Sigmoid colon (tissue), 7 donors: ENCODE data around the gene LHFPL2. TPM values are rescaled to one million over a fixed set of nuclear protein-coding genes. Genes with fewer than 3 reads are reported as not detected.
A peak's percentile ranks its signal among the peaks of the same experiment; 100 is the strongest.

Experiments used
- DNase-seq: peaks from one replicate; pipeline ENCODE4 v3.0.0-alpha.2; 2019
- H3K27ac ChIP-seq, 4 donors: fragments of 200-600 bp; sonication (generic); one replicate each; pipeline ENCODE4 v1.5.1; 2016 to 2019; ENCODE audit warnings: mild to moderate bottlenecking in 1 of 4
- H3K27me3 ChIP-seq, 3 donors: fragments of 200-600 bp; sonication (generic); one replicate each; pipeline ENCODE4 v1.5.1; 2019; ENCODE audit warnings: mild to moderate bottlenecking in 1 of 3
- H3K36me3 ChIP-seq, 4 donors: fragments of 200-600 bp; sonication (generic); one replicate each; pipeline ENCODE4 v1.5.1; 2016 to 2019
- H3K4me1 ChIP-seq, 4 donors: fragments of 200-600 bp; sonication (generic); one replicate each; pipeline ENCODE4 v1.5.1; 2017 to 2019
- H3K4me3 ChIP-seq, 4 donors: fragments of 200-600 bp; sonication (generic); one replicate each; pipeline ENCODE4 v1.5.1; 2017 to 2019; ENCODE audit warnings: mild to moderate bottlenecking in 2 of 4, moderate library complexity in 1 of 4
- H3K9me3 ChIP-seq, 4 donors: fragments of 200-600 bp in 3 of 4; sonication (generic) in 3 of 4; one replicate each; pipeline versions ENCODE4 v1.5.1 to v1.6.1; 2013 to 2019
- CTCF ChIP-seq, 4 experiments: fragments of 450-650 bp in 3 of 4; fragments of 200-600 bp in 1 of 4; IDR thresholded peaks; one replicate each; pipeline ENCODE4 v1.5.1; 2016 to 2019; ENCODE audit warnings: antibody characterized with exemption in 4 of 4, mild to moderate bottlenecking in 3 of 4, moderate library complexity in 2 of 4
- EP300 ChIP-seq, 4 donors: sonication (generic); formaldehyde crosslinking; IDR thresholded peaks; one replicate each; pipeline ENCODE4 v1.6.1; 2017; ENCODE audit warnings: antibody characterized with exemption in 4 of 4
- POLR2A ChIP-seq, 2 donors: fragments of 450-650 bp; IDR thresholded peaks; one replicate each; pipeline ENCODE4 v1.6.1; 2016; ENCODE audit warnings: antibody characterized with exemption in 2 of 2, mild to moderate bottlenecking in 2 of 2, moderate library complexity in 2 of 2
- POLR2AphosphoS5 ChIP-seq, 4 donors: sonication (generic); formaldehyde crosslinking; IDR thresholded peaks; one replicate each; pipeline ENCODE4 v1.6.1; 2017; ENCODE audit warnings: antibody characterized with exemption in 4 of 4
- WGBS, 2 donors: extraction: QIAGEN DNeasy Blood & Tissue Kit; methylation state at CpG; one replicate each; pipeline ENCODE4 v1.1.7; 2013; 5-methylcytosine and 5-hydroxymethylcytosine counted together
- intact Hi-C: fragments of 100-400 bp; cut with DNase I; formaldehyde crosslinking; loops from one replicate; pipeline ENCODE4 v1.15.1; 2023
- polyA plus RNA-seq, 3 donors: library from polyadenylated mRNA; stranded (reverse); fragments of 200-250 nt; gene quantifications; one replicate each; pipeline ENCODE4 v1.2.3, GENCODE V29; 2013
- total RNA-seq, 4 donors: library from RNA; depleted of rRNA; stranded (reverse); fragments of >200 nt; gene quantifications; one replicate each; pipeline ENCODE4 v1.1.0, GENCODE V29; 2016
- donor health status: healthy with polysubstance abuse.
- donor health status: Bipolar disorder and iron deficiency.
- donor health status: healthy.

LHFPL2 gene
- total and polyA plus RNA-seq, 7 donors = 10.8 to 34.9 (median 21.4) TPM

- H3K4me1 ChIP-seq = peaks cover 0 to 82% (median 65%) of the 10 kb centered on the region in 4 donors
- H3K4me3 ChIP-seq = no peak overlapping the region
- TF ChIP-seq EP300 (IDR thresholded peaks at IDR 0.05) (no peak), POLR2AphosphoS5 (IDR thresholded peaks at IDR 0.05) (no peak), POLR2A (IDR thresholded peaks at IDR 0.05) (no peak), CTCF (IDR thresholded peaks at IDR 0.05) (no peak)
- intact Hi-C loops = no loop called here
- H3K27ac ChIP-seq = no peak overlapping the region
- H3K27me3 ChIP-seq = no peaks in the 10 kb centered on the region
- no peak for DNase-seq
- H3K36me3 ChIP-seq = no peaks in the 10 kb centered on the region
- no peaks in the 10 kb centered on the region for H3K9me3 ChIP-seq
- 89 to 94% methylated on average over 1 of the region's 1 CpG for WGBS, 2 donors
These were observed 149.1 kb downstream of the LHFPL2 start for GRCh38 chr5:78499485-78499884.

- TF ChIP-seq POLR2A (IDR thresholded peaks at IDR 0.05) = no peak
- TF ChIP-seq EP300 (IDR thresholded peaks at IDR 0.05) = no peak
- TF ChIP-seq POLR2AphosphoS5 (IDR thresholded peaks at IDR 0.05) = no peak
- no peak for TF ChIP-seq CTCF (IDR thresholded peaks at IDR 0.05)
- Histone ChIP-seq H3K36me3 (no peaks in the 10 kb centered on the region), H3K27ac (peak overlapping the region in 1 of 4 donors; percentile 39), H3K4me1 (peaks cover 0 to 67% (median 53%) of the 10 kb centered on the region in 4 donors), H3K4me3 (no peak overlapping the region), H3K9me3 (no peaks in the 10 kb centered on the region), H3K27me3 (no peaks in the 10 kb centered on the region)
- intact Hi-C loops = no loop called here
- DNase-seq = no peak
- 63 to 86% methylated on average over 13 of the region's 13 CpGs for WGBS, 2 donors
These were observed 150.7 kb downstream of the LHFPL2 start for GRCh38 chr5:78497573-78498533.

GRCh38 chr5:78496373-78496772 is 152.2 kb downstream of the LHFPL2 start:
- Histone ChIP-seq H3K36me3 (no peaks in the 10 kb centered on the region), H3K4me3 (no peak overlapping the region), H3K4me1 (peaks cover 0 to 52% (median 39%) of the 10 kb centered on the region in 4 donors), H3K27ac (peak overlapping the region in 1 of 4 donors; percentile 3), H3K27me3 (no peaks in the 10 kb centered on the region), H3K9me3 (no peaks in the 10 kb centered on the region)
- no peak for DNase-seq
- no peak for TF ChIP-seq EP300 (IDR thresholded peaks at IDR 0.05)
- no peak for TF ChIP-seq POLR2AphosphoS5 (IDR thresholded peaks at IDR 0.05)
- no peak for TF ChIP-seq POLR2A (IDR thresholded peaks at IDR 0.05)
- no peak for TF ChIP-seq CTCF (IDR thresholded peaks at IDR 0.05)
- intact Hi-C loops = no loop called here

GRCh38 chr5:78495800-78496199 is 152.8 kb downstream of the LHFPL2 start:
- TF ChIP-seq CTCF (IDR thresholded peaks at IDR 0.05) = no peak
- no peak for TF ChIP-seq EP300 (IDR thresholded peaks at IDR 0.05)
- no peak for TF ChIP-seq POLR2AphosphoS5 (IDR thresholded peaks at IDR 0.05)
- no peak for TF ChIP-seq POLR2A (IDR thresholded peaks at IDR 0.05)
- no peak for DNase-seq
- intact Hi-C loops = no loop called here
- Histone ChIP-seq H3K27me3 (no peaks in the 10 kb centered on the region), H3K4me3 (no peak overlapping the region), H3K36me3 (no peaks in the 10 kb centered on the region), H3K27ac (no peak overlapping the region), H3K4me1 (peaks cover 0 to 47% (median 34%) of the 10 kb centered on the region in 4 donors), H3K9me3 (no peaks in the 10 kb centered on the region)
- 53 to 83% methylated on average over 6 of the region's 6 CpGs for WGBS, 2 donors
